Measurements from ENCODE around the gene CBFA2T2.

DNA sequence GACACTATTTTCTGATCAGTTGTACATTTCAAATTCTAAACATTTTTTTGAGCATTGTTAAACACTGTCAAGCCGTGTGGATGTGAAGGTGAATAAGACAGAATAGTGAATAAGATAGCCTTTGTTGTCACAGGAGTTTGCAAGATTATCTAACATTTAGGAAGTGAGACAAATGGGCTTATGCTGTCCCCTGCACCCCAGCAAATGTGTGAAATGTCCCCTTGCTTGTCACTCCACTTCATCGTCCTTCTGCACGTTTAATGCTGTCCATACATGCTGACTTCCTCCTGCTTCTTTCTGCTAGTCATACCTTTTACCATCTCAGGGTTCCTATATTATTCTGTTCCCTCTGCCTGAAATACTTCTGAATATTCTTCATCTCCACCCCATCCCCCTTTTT is 62.6 kb downstream of the CBFA2T2 start:
- TF ChIP-seq, protein P1, sequence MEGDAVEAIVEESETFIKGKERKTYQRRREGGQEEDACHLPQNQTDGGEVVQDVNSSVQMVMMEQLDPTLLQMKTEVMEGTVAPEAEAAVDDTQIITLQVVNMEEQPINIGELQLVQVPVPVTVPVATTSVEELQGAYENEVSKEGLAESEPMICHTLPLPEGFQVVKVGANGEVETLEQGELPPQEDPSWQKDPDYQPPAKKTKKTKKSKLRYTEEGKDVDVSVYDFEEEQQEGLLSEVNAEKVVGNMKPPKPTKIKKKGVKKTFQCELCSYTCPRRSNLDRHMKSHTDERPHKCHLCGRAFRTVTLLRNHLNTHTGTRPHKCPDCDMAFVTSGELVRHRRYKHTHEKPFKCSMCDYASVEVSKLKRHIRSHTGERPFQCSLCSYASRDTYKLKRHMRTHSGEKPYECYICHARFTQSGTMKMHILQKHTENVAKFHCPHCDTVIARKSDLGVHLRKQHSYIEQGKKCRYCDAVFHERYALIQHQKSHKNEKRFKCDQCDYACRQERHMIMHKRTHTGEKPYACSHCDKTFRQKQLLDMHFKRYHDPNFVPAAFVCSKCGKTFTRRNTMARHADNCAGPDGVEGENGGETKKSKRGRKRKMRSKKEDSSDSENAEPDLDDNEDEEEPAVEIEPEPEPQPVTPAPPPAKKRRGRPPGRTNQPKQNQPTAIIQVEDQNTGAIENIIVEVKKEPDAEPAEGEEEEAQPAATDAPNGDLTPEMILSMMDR (IDR thresholded peaks at IDR 0.05; ENCODE audit: borderline replicate concordance, extremely low read depth, low read length, poor library complexity, severe bottlenecking) = no peak
- no peak for TF ChIP-seq EZH2 (IDR thresholded peaks at IDR 0.05; ENCODE audit: borderline replicate concordance, low read depth, low read length, severe bottlenecking)

Data from DND-41 (cell line).